Measurements from ENCODE around the gene MFAP3L.
"Not testable (repeated sequence)": the region's sequence is repeated elsewhere in the genome, so short reads cannot be mapped to it uniquely, and the experiment has no call there.

Gene MFAP3L

GRCh38 chr4:169986369-169986768 lies 39.8 kb downstream of the MFAP3L start:
- no peak for DNase-seq

- DNase-seq: no peak
These were observed 40.3 kb downstream of the MFAP3L start for GRCh38 chr4:169985881-169986280.

GRCh38 chr4:169984745-169985144 lies 41.5 kb downstream of the MFAP3L start:
- DNase-seq: no peak

GRCh38 chr4:169984173-169984572 lies 42.0 kb downstream of the MFAP3L start:
- no peak for DNase-seq

GRCh38 chr4:169976951-169977350 lies 49.2 kb downstream of the MFAP3L start:
- no peak for DNase-seq

- no peak for DNase-seq
These were observed 50.1 kb downstream of the MFAP3L start for GRCh38 chr4:169975838-169976796.

- DNase-seq: no peak
These were observed 50.9 kb downstream of the MFAP3L start for GRCh38 chr4:169975131-169975837.

GRCh38 chr4:169971456-169972015 lies 54.7 kb downstream of the MFAP3L start:
- no peak for DNase-seq

- no peak for DNase-seq
These were observed 57.2 kb downstream of the MFAP3L start for GRCh38 chr4:169968999-169969398.

- no peak for DNase-seq
These were observed 62.2 kb downstream of the MFAP3L start for GRCh38 chr4:169963998-169964397.

- no peak for DNase-seq
These were observed 66.9 kb downstream of the MFAP3L start for GRCh38 chr4:169959254-169959653.

GRCh38 chr4:169958629-169959028 lies 67.6 kb downstream of the MFAP3L start:
- DNase-seq: no peak

- DNase-seq: no peak
These were observed 68.4 kb downstream of the MFAP3L start for GRCh38 chr4:169957785-169958184.

GRCh38 chr4:169956091-169956843 lies 69.9 kb downstream of the MFAP3L start:
- DNase-seq: no peak

- DNase-seq: no peak
These were observed 70.7 kb downstream of the MFAP3L start for GRCh38 chr4:169955521-169955920.

GRCh38 chr4:169952236-169953002 lies 73.8 kb downstream of the MFAP3L start:
- DNase-seq: peak; percentile 66 to 71

GRCh38 chr4:169948271-169948670 lies 77.9 kb downstream of the MFAP3L start:
- DNase-seq: no peak

- no peak for DNase-seq
These were observed 80.6 kb downstream of the MFAP3L start for GRCh38 chr4:169945636-169946035.

- DNase-seq: not testable (repeated sequence)
These were observed 82.6 kb downstream of the MFAP3L start for GRCh38 chr4:169943601-169944000.

- no peak for DNase-seq
These were observed 85.1 kb downstream of the MFAP3L start for GRCh38 chr4:169941141-169941540.

GRCh38 chr4:169940460-169940859 lies 85.7 kb downstream of the MFAP3L start:
- DNase-seq: no peak

Measured in inflammatory macrophage treated with lipopolysaccharide for 1 hour (primary cell).